ENCODE data around the gene SLC25A27.

The SLC25A27 gene

DNA sequence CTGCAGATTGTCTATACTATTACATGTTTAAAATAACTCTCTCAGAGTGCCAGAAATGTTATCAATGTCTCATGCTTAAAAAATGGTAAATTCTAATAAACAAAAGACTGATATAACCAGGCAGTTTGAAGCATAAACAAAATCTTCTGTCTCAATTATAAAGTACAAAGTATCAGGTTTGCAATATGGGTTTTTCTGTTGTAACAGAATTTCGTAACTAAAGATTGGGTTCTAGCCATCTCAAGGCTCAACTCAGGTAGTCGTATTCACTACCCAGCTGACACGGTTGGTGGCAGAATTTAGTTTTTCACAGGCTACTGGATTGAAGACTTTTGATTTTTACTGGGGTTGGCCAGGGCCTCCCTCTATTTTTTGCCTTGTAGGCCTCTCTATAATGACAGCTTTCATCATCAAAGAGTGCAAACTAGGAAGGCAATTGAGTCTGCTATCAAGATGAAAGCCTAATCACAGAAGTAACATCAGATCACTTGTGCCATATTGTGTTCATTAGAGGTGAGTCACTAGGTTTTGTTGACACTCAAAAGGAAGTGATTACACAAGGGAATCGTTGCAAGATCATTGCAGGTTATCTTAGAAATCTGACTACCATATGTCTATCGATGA is 3.8 kb upstream of the SLC25A27 start:
- Histone ChIP-seq H3K36me3 (replicated peaks; ENCODE audit: low read depth, low read length) (no peaks in the 10 kb centered on the region), H3K4me3 (ENCODE audit: low read length) (no peak overlapping the region), H3K9me3 (ENCODE audit: insufficient read depth, low read length) (no peaks in the 10 kb centered on the region), H3K79me2 (ENCODE audit: low read length) (no peaks in the 10 kb centered on the region), H2AFZ (ENCODE audit: low read depth, low read length) (no peak overlapping the region), H3K4me2 (ENCODE audit: low read length) (no peak overlapping the region), H3K9ac (ENCODE audit: low read length) (no peak overlapping the region), H3K27ac (ENCODE audit: low read length) (no peak overlapping the region), H4K20me1 (ENCODE audit: insufficient read depth, low read length) (no peaks in the 10 kb centered on the region), H3K4me1 (ENCODE audit: low read length) (0 out of 2 replicates have a peak, but pooled peaks cover 4% of the 10 kb centered on the region), H3K27me3 (ENCODE audit: low read depth, low read length) (no peaks in the 10 kb centered on the region)
- TF ChIP-seq, protein P1, sequence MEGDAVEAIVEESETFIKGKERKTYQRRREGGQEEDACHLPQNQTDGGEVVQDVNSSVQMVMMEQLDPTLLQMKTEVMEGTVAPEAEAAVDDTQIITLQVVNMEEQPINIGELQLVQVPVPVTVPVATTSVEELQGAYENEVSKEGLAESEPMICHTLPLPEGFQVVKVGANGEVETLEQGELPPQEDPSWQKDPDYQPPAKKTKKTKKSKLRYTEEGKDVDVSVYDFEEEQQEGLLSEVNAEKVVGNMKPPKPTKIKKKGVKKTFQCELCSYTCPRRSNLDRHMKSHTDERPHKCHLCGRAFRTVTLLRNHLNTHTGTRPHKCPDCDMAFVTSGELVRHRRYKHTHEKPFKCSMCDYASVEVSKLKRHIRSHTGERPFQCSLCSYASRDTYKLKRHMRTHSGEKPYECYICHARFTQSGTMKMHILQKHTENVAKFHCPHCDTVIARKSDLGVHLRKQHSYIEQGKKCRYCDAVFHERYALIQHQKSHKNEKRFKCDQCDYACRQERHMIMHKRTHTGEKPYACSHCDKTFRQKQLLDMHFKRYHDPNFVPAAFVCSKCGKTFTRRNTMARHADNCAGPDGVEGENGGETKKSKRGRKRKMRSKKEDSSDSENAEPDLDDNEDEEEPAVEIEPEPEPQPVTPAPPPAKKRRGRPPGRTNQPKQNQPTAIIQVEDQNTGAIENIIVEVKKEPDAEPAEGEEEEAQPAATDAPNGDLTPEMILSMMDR (IDR thresholded peaks at IDR 0.05; ENCODE audit: low read depth, low read length) = no peak
- no peak for TF ChIP-seq EZH2phosphoT487 (IDR thresholded peaks at IDR 0.05; ENCODE audit: low read depth)

DNA sequence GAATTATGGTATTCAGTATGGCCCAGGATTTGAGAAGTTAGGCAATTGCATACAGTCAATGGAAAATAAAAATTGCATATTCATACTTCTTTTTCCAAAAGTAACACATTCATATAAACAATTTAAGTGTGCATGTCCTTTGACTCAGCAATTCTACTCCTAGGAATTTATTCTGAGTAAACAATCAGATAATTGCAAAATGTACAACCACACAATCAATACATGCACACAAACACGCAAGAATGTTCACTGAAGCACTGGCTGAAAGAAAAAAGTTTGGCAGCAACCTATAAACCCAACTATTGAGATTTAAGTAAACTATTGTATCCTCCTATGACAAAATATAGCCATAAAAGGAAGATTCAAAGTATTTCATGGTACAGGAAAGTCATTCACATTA is 1.8 kb upstream of the SLC25A27 start:
- Histone ChIP-seq H3K9ac (ENCODE audit: low read length) (no peak overlapping the region), H3K4me3 (ENCODE audit: low read length) (no peak overlapping the region), H2AFZ (ENCODE audit: low read depth, low read length) (no peak overlapping the region), H3K79me2 (ENCODE audit: low read length) (no peaks in the 10 kb centered on the region), H3K27ac (ENCODE audit: low read length) (no peak overlapping the region), H3K36me3 (replicated peaks; ENCODE audit: low read depth, low read length) (no peaks in the 10 kb centered on the region), H4K20me1 (ENCODE audit: insufficient read depth, low read length) (no peaks in the 10 kb centered on the region), H3K9me3 (ENCODE audit: insufficient read depth, low read length) (no peaks in the 10 kb centered on the region), H3K4me1 (ENCODE audit: low read length) (0 out of 2 replicates have a peak, but pooled peaks cover 4% of the 10 kb centered on the region), H3K4me2 (ENCODE audit: low read length) (no peak overlapping the region), H3K27me3 (ENCODE audit: low read depth, low read length) (no peaks in the 10 kb centered on the region)
- TF ChIP-seq, protein P1 (IDR thresholded peaks at IDR 0.05; ENCODE audit: low read depth, low read length) = no peak
- no peak for TF ChIP-seq EZH2phosphoT487 (IDR thresholded peaks at IDR 0.05; ENCODE audit: low read depth)

DNA sequence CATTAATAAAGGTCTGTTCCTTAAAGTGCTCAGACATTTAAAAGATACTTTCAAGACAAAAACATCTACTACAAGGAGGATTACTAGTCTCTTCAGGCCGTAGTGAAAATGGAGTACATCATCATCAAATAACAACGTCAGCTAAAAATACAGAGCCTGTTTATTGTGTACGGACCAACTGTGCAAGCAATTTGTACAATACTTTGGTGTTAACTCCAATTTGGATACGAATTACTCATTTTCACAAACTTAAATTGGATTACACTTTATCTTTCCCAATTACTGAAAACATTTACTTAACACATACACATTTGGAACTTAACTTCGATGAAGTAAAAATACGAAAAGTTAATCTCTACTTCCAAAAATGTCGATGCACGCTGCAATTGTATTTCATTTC is 959 bp upstream of the SLC25A27 start:
- H3K27me3 ChIP-seq (ENCODE audit: low read depth, low read length) = no peaks in the 10 kb centered on the region
- H3K4me2 ChIP-seq (ENCODE audit: low read length) = peak overlapping the region; percentile 68
- no peak overlapping the region for H2AFZ ChIP-seq (ENCODE audit: low read depth, low read length)
- H3K27ac ChIP-seq (ENCODE audit: low read length) = no peak overlapping the region
- H3K4me1 ChIP-seq (ENCODE audit: low read length) = 0 out of 2 replicates have a peak, but pooled peaks cover 4% of the 10 kb centered on the region
- TF ChIP-seq, protein P1 (IDR thresholded peaks at IDR 0.05; ENCODE audit: low read depth, low read length) = no peak
- no peak for TF ChIP-seq EZH2phosphoT487 (IDR thresholded peaks at IDR 0.05; ENCODE audit: low read depth)
- H4K20me1 ChIP-seq (ENCODE audit: insufficient read depth, low read length) = no peaks in the 10 kb centered on the region
- no peaks in the 10 kb centered on the region for H3K79me2 ChIP-seq (ENCODE audit: low read length)
- no peak overlapping the region for H3K9ac ChIP-seq (ENCODE audit: low read length)
- no peaks in the 10 kb centered on the region for H3K9me3 ChIP-seq (ENCODE audit: insufficient read depth, low read length)
- no peaks in the 10 kb centered on the region for H3K36me3 ChIP-seq (replicated peaks; ENCODE audit: low read depth, low read length)
- H3K4me3 ChIP-seq (ENCODE audit: low read length) = 0 out of 2 replicates have a peak overlapping the region, but pooled peaks have one; percentile 77

DNA sequence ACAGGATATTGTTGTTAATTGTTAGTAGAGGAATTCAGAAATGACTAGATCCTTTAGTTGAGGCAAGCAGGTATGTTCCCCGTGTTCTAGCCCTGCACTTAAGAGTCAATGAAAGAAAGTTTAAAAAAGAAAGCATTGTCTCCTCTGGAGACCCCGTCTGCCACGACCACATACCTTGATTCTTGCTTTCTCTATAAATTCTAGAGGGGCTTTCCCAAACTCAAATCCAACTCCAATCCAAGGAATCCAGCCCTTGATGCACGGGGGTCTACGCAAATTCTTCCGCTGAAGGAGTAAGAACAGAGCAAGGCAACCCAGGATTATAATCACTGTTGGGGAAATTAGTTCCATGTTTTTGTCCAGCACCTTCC is 558 bp upstream of the SLC25A27 start:
- Histone ChIP-seq H3K4me3 (ENCODE audit: low read length) (peak overlapping the region; percentile 77), H3K4me2 (ENCODE audit: low read length) (peak overlapping the region; percentile 68), H3K9me3 (ENCODE audit: insufficient read depth, low read length) (no peaks in the 10 kb centered on the region), H3K79me2 (ENCODE audit: low read length) (no peaks in the 10 kb centered on the region), H3K27ac (ENCODE audit: low read length) (no peak overlapping the region), H2AFZ (ENCODE audit: low read depth, low read length) (peak overlapping the region; percentile 64), H3K27me3 (ENCODE audit: low read depth, low read length) (no peaks in the 10 kb centered on the region), H3K4me1 (ENCODE audit: low read length) (0 out of 2 replicates have a peak, but pooled peaks cover 4% of the 10 kb centered on the region), H3K9ac (ENCODE audit: low read length) (no peak overlapping the region), H3K36me3 (replicated peaks; ENCODE audit: low read depth, low read length) (no peaks in the 10 kb centered on the region), H4K20me1 (ENCODE audit: insufficient read depth, low read length) (no peaks in the 10 kb centered on the region)
- TF ChIP-seq, protein P1 (IDR thresholded peaks at IDR 0.05; ENCODE audit: low read depth, low read length) = no peak
- TF ChIP-seq EZH2phosphoT487 (IDR thresholded peaks at IDR 0.05; ENCODE audit: low read depth) = no peak
